ENCODE results near the gene FYN.
"Not testable (repeated sequence)": the region's sequence is repeated elsewhere in the genome, so short reads cannot be mapped to it uniquely, and the experiment has no call there.

The FYN gene

GRCh38 chr6:111850295-111850937, 22.8 kb downstream of the FYN start:
- DNase-seq, result no peak

DNA sequence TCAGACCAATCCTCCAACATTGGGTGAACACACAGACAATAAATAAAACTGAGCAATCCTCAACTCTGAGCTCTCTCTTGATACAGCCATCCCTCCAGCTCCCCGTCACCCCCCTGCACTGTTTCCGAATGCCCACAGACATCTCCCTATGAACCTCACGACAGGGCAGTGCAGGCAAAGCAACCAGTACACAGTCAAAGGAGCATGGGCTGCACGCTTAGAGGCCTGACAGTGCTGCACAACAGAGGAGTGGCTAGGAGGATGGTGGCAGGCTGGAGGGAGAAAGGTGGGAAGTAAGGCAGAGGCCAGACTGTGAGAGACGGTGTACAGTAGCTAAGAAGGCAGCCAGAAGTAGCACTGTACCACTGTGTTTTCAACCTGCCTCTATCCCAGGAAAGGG, 24.0 kb downstream of the FYN start:
- no peak for DNase-seq

DNA sequence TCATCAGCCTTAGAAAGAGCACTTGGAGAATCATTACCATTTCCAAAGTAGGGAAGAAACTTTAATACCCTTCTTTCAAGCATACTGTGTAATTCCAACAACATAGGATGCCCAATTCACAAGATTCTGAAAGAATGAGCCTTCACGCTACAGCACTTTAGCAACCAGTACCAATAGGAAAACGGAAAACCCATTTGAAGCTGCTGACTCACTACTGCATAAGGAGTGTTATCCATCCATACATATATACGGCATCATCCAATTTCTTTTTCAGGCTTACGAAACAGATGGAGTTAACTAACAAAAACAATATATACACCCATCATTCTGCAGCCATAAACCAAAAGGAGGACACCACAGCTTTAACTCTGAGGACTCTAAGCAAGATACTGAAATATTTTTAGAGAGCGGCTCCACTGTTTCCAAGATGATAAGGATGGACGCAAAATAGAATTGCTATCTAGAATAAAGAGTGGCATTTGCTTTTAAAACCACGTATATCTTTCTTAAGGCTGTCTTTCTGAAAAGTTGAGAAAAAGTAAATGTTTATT, 24.9 kb downstream of the FYN start:
- DNase-seq, result no peak

GRCh38 chr6:111846492-111847409, 26.5 kb downstream of the FYN start:
- DNase-seq, result peak; percentile 13

DNA sequence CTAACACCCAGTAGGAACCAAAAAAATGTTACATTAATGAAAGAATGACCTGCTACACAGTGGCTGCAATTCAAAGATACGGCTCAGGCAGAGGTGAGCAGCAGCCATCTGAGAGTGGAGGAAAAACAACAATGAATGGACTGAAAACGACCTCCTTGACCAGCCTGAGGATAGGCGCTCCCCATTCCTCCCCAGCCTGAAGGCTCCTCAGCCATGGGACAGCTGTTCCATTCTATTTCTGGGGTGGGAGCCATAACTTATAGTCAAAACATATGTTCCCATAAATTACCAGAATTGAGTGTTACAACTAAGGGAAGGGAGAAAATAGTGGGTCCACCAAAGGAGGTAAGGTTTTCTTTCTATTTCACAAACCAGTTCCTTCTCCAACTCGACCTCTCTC, 27.2 kb downstream of the FYN start:
- no peak for DNase-seq

DNA sequence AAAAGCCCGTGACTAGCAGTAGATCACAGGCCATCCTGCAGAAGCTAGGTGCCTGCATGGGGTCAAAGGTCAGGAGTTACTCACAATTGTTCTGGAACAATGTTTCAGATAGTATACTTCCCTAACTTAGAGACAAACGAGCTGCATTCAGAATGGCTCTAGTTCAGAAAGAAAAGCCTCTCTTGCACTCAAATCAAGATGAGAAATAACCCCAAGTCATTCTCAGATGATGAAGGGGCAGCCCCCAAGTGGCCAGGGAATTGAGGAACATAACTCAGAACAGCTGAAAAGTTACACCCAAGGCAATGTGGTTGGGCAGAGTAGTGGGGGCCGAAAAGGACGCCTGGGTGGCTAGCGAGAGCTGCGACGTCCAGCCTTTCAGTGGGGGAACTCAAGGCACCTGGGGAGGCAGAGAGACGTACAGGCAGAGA, 27.8 kb downstream of the FYN start:
- no peak for DNase-seq

- DNase-seq, result no peak
Observed at GRCh38 chr6:111844921-111845320, 28.3 kb downstream of the FYN start.

- no peak for DNase-seq
Observed at GRCh38 chr6:111844376-111844775, 28.9 kb downstream of the FYN start.

- no peak for DNase-seq
Observed at GRCh38 chr6:111843347-111844147, 29.7 kb downstream of the FYN start.

DNA sequence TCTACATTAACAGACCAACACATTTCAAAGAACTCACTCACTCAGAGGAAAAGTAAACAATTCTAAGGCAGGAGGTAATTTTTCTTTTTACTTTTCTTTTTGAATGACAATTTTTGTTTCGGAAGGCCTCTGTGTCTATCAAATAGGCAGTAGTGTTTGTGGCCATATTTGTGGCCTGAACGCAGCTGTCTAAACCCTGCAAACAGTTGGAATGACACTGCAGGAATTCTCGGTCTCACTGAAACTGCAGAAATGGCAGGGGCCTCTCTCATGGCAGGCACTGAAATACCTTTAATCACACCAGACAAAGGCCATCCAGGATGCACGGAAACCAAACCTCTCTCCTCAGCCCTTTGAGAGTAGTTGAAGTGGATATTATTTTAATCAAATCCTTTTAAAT, 30.4 kb downstream of the FYN start:
- DNase-seq, result no peak

GRCh38 chr6:111842271-111842822, 30.9 kb downstream of the FYN start:
- DNase-seq, result no peak

- no peak for DNase-seq
Observed at GRCh38 chr6:111841822-111842221, 31.4 kb downstream of the FYN start.

GRCh38 chr6:111840803-111841202, 32.4 kb downstream of the FYN start:
- DNase-seq, result no peak

DNA sequence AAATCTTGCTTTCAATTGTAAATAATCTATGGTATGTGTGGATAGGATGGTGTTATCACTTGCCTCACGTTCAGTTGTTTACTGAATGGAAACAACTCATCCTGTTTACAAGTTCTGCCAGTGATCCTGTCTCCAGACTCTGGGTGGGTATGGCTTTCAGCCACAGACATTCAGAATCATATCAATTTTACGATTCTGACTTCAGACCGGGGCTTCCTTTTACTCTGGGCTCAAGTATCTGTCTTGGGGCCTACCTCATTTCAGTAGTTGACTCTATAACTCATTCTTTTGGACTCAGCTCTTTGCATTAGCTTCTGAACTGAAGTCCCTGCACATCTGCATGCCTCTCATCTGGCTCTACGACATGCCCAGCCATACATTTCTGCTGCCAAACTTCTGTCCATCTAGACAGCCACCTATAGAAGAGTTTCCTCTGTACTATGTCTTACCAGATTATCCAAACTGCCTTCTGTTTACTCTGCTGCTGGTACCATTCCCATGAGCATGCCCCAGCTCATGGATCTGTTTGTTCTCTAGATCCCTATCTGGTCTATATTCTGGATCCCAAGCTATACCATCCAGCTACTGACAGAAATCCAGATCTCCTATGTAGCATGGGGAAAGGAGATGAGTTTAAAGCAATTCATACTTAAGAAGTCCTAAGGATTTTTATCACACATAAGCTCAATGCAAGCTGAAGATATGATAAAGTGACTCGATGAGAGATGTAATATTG, 34.3 kb downstream of the FYN start:
- no peak for DNase-seq

GRCh38 chr6:111837641-111838500, 35.4 kb downstream of the FYN start:
- no peak for DNase-seq

DNA sequence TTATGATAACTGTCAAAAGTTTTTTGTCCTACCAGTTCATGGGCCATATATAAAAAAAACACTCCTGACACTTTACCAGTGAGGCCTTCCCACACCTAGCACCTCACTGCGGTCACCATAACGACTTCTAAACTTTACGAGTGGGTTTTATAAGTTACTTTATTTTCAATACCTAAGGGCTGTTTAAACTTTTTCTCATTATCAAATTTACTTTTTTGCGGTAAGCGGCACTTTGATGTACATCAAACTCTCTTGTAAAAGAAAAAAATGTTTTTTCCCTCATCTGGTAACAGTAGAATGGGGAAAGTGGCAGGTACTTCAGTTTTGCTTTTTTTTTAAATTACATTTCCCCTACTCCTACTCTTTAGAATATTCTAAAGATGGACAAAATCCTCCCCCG, 36.2 kb downstream of the FYN start:
- no peak for DNase-seq

- DNase-seq, result no peak
Observed at GRCh38 chr6:111835807-111836206, 37.4 kb downstream of the FYN start.

GRCh38 chr6:111835398-111835797, 37.9 kb downstream of the FYN start:
- not testable (repeated sequence) for DNase-seq

DNA sequence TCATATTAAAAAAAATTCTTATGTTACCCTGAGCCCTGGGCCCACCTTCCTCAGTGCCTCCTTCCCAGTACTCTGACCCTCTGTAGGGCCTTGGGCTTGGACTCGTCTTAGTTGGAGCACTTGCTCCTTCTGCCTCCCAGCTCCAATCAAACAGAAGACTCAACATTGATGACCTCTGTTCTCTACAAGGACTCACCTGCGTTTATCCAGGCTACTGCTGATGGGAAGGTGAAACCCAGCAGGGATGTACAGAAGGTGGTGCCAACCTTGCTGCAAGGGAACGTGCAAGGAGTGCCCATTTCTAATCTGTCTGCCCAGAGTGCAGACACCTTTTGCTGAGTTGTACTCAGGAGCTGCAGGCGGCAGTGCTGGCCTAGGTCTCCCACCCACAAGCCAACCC, 38.9 kb downstream of the FYN start:
- no peak for DNase-seq

- no peak for DNase-seq
Observed at GRCh38 chr6:111832833-111833418, 40.3 kb downstream of the FYN start.

- no peak for DNase-seq
Observed at GRCh38 chr6:111831408-111831807, 41.8 kb downstream of the FYN start.

Measured in NCI-H1105 treated with DMSO at 0.1 percent for 48 hours (cell line).